Ishikawa (cell line): Measurements from ENCODE around the gene CNOT6.

Source experiments
- CEBPB ChIP-seq: IDR thresholded peaks from 2 replicates; pipeline ENCODE4 v1.6.1; 2012
- CREB1 ChIP-seq: IDR thresholded peaks from 2 replicates; pipeline ENCODE4 v1.6.1; 2012; ENCODE audit warnings: low read depth
- EGR1 ChIP-seq: IDR thresholded peaks from 2 replicates; pipeline ENCODE4 v1.6.1; 2012
- EP300 ChIP-seq: IDR thresholded peaks from 2 replicates; pipeline ENCODE4 v1.6.1; 2012; ENCODE audit warnings: borderline replicate concordance
- FOXM1 ChIP-seq: IDR thresholded peaks from 2 replicates; pipeline ENCODE4 v1.6.1; 2012; ENCODE audit warnings: low read depth, borderline replicate concordance
- MAX ChIP-seq: IDR thresholded peaks from 2 replicates; pipeline ENCODE4 v1.6.1; 2012
- NFIC ChIP-seq: IDR thresholded peaks from 2 replicates; pipeline ENCODE4 v1.6.1; 2012
- RAD21 ChIP-seq: IDR thresholded peaks from 2 replicates; pipeline ENCODE4 v1.6.1; 2012; ENCODE audit warnings: low read depth
- REST ChIP-seq: IDR thresholded peaks from 2 replicates; pipeline ENCODE4 v1.6.1; 2012; ENCODE audit warnings: low read depth, mild to moderate bottlenecking
- TAF1 ChIP-seq: IDR thresholded peaks from 2 replicates; pipeline ENCODE4 v1.6.1; 2012; ENCODE audit warnings: low read depth, mild to moderate bottlenecking
- TCF12 ChIP-seq: IDR thresholded peaks from 2 replicates; pipeline ENCODE4 v1.6.1; 2012; ENCODE audit warnings: low read depth
- TEAD4 ChIP-seq: IDR thresholded peaks from 2 replicates; pipeline ENCODE4 v1.6.1; 2012
- YY1 ChIP-seq: IDR thresholded peaks from 2 replicates; pipeline ENCODE4 v1.6.1; 2012; ENCODE audit warnings: low read depth
- ZBTB7A ChIP-seq: IDR thresholded peaks from 2 replicates; pipeline ENCODE4 v1.6.1; 2012; ENCODE audit warnings: low read depth
- TF ChIP-seq, protein P1 (sequence below): IDR thresholded peaks from 2 replicates; pipeline ENCODE4 v1.6.1; 2012

The CNOT6 gene

DNA sequence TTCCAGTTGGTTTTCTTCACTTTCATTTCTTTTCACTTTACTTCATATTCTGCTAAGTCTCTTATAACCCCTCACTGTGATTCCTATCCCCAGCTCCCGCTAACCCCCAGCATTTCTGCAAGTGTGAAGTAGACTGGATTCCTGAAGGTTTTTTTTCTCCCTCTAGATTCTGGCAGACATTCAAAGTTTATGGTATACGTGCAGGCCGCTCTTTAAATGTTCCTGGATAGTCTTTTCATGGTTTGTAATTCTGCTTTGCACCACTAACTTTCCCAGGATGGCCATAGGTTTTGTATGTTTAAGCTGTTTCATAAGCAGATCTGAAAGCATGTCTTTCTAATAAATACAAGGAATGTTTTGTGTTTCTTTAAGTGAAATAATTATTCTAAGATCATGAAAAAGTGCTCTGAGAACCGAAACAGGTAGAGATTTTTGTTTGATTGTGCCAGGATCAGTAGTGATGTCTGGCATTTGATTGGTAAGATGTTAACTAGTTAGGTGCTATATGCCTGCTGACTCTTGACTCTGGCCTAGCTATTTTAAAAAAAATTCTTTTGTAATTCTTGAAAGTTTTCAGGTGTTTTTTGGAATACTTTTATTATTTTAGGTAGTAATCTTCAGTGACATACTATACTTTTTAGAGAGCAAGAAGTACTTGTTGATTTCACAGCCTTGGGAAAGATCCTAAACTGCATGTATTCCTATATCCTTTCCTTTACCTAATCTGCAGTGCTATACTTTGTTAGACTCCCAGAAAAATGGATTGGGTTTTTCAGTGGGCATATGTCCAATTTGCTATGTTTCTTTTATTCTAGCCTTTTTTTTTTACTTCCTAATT, 29.7 kb downstream of the CNOT6 start:
- TF ChIP-seq EGR1 (no peak), NFIC (no peak), YY1 (no peak), MAX (no peak), ZBTB7A (no peak), RAD21 (no peak), TCF12 (no peak), REST (no peak), TEAD4 (no peak), FOXM1 (no peak), EP300 (no peak), CREB1 (no peak), TAF1 (no peak), CEBPB (no peak)
- TF ChIP-seq, protein P1, sequence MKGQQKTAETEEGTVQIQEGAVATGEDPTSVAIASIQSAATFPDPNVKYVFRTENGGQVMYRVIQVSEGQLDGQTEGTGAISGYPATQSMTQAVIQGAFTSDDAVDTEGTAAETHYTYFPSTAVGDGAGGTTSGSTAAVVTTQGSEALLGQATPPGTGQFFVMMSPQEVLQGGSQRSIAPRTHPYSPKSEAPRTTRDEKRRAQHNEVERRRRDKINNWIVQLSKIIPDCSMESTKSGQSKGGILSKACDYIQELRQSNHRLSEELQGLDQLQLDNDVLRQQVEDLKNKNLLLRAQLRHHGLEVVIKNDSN: no peak

GRCh38 chr5:180525399-180525798, 31.2 kb downstream of the CNOT6 start:
- TF ChIP-seq CEBPB: no peak
- TF ChIP-seq NFIC: no peak
- no peak for TF ChIP-seq ZBTB7A
- TF ChIP-seq REST: no peak
- TF ChIP-seq RAD21: no peak
- TF ChIP-seq TEAD4: no peak
- no peak for TF ChIP-seq EP300
- TF ChIP-seq MAX: no peak
- no peak for TF ChIP-seq YY1
- TF ChIP-seq TAF1: no peak
- TF ChIP-seq, protein P1: no peak
- no peak for TF ChIP-seq TCF12
- no peak for TF ChIP-seq FOXM1

DNA sequence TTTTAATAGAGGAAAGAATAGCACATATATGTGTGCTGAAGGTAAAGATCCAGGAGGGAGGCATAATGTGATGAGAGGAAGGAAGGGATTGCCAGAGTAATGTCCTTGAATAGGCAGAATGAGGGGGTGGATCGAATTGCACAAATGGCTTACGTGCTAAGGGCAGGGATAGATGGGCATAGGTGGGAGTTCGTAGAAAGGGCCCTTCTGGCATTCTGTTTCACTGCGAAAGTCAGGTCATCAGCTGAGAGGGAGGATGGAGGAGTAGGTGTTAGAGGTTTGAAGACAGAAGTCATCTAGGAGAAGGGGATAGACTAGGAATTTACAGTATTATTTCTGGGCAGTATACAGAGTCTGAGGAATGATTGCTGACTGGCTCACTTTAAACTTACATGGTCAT, 32.1 kb downstream of the CNOT6 start:
- TF ChIP-seq, protein P1: no peak
- no peak for TF ChIP-seq EGR1
- TF ChIP-seq FOXM1: no peak
- no peak for TF ChIP-seq YY1
- TF ChIP-seq TEAD4: no peak
- no peak for TF ChIP-seq REST
- no peak for TF ChIP-seq NFIC
- no peak for TF ChIP-seq TCF12
- TF ChIP-seq TAF1: no peak
- no peak for TF ChIP-seq ZBTB7A
- no peak for TF ChIP-seq MAX
- no peak for TF ChIP-seq CEBPB
- TF ChIP-seq RAD21: no peak
- TF ChIP-seq EP300: no peak
- no peak for TF ChIP-seq CREB1
